Transverse colon (tissue), 3 donors: ENCODE measurements around the gene NAALADL2.

ENCODE experiments used
- CTCF ChIP-seq, 5 experiments: fragments of 200-600 bp in 3 of 5; fragments of 450-650 bp in 2 of 5; sonication (generic) in 3 of 5; IDR thresholded peaks; 1 replicate in 2 of 5; 2 replicates in 3 of 5; pipeline ENCODE4 v1.5.1; 2016 to 2017; ENCODE audit warnings: antibody characterized with exemption in 5 of 5, inconsistent platforms in 3 of 5, mild to moderate bottlenecking in 2 of 5, moderate library complexity in 1 of 5
- POLR2A ChIP-seq: fragments of 450-650 bp; IDR thresholded peaks from one replicate; pipeline ENCODE4 v1.6.1; 2016; ENCODE audit warnings: antibody characterized with exemption, mild to moderate bottlenecking, moderate library complexity

GRCh38 chr3:175751089-175751488 is 892.0 kb downstream of the NAALADL2 start:
- TF ChIP-seq CTCF (IDR thresholded peaks at IDR 0.05) (no peak), POLR2A (no peak)
